T-cell (primary cell): ENCODE results near the gene RGS4. TPM values are rescaled to one million over a fixed set of nuclear protein-coding genes. Genes with fewer than 3 reads are reported as not detected.
"Not testable (repeated sequence)": the region's sequence is repeated elsewhere in the genome, so short reads cannot be mapped to it uniquely, and the experiment has no call there.

ENCODE experiments used
- ATAC-seq, 4 experiments: fragments of 200-7000 bp in 3 of 4; fragments of 150-1000 bp in 1 of 4; cut with Tn5 transposase; replicated peaks in 1 of 4; 1 replicate in 3 of 4; 2 replicates in 1 of 4; pipeline ENCODE4 v1.10.0; 2021; ENCODE audit warnings: moderate library complexity in 3 of 4, mild to moderate bottlenecking in 2 of 4, moderate number of reproducible peaks in 1 of 4
- CTCF ChIA-PET, 2 donors: fragments of 300-600 bp; sonication (Branson Sonifier 250); formaldehyde crosslinking; loops; one replicate each; lab custom pipeline; 2022; ENCODE audit warnings: antibody characterized with exemption in 2 of 2; lab: Charles Lee
- POLR2A ChIA-PET, 2 donors: fragments of 300-600 bp; sonication (Branson Sonifier 250); formaldehyde crosslinking; loops; one replicate each; lab custom pipeline; 2022; ENCODE audit warnings: antibody characterized with exemption in 2 of 2; lab: Charles Lee
- DNase-seq, 35 experiments: peaks; one replicate each; pipeline versions ENCODE4 v3.0.0 to v3.0.0-alpha.2; 2013 to 2023
- H3K27ac ChIP-seq: one replicate; pipeline ENCODE4 v1.5.1; 2013; ENCODE audit warnings: low read length
- H3K27me3 ChIP-seq, 2 experiments: replicated peaks in 1 of 2; 1 replicate in 1 of 2; 2 replicates in 1 of 2; pipeline versions ENCODE4 v1.6.1 to v1.7.0; 2013; ENCODE audit warnings: low read length in 1 of 2, mixed read lengths in 1 of 2; ENCODE audit not compliant: control insufficient read depth in 2 of 2, insufficient read depth in 2 of 2; ENCODE audit errors: extremely low read depth in 1 of 2
- H3K36me3 ChIP-seq, 2 donors: 1 replicate in 1 of 2; 2 replicates in 1 of 2; pipeline versions ENCODE4 v1.6.1 to v1.7.0; 2013; ENCODE audit warnings: low read length in 1 of 2; ENCODE audit not compliant: control insufficient read depth in 2 of 2, insufficient read depth in 1 of 2; ENCODE audit errors: extremely low read depth in 1 of 2
- H3K4me1 ChIP-seq, 2 experiments: 1 replicate in 1 of 2; 2 replicates in 1 of 2; pipeline versions ENCODE4 v1.6.1 to v1.7.0; 2013; ENCODE audit warnings: low read length in 2 of 2, mixed read lengths in 1 of 2; ENCODE audit not compliant: insufficient read depth in 2 of 2, control insufficient read depth in 1 of 2; ENCODE audit errors: extremely low read depth in 1 of 2
- H3K4me3 ChIP-seq, 2 donors: 1 replicate in 1 of 2; 2 replicates in 1 of 2; pipeline versions ENCODE4 v1.5.1 to v1.7.0; 2013; ENCODE audit warnings: mild to moderate bottlenecking in 2 of 2, low read length in 1 of 2, moderate library complexity in 1 of 2; ENCODE audit not compliant: control insufficient read depth in 1 of 2; ENCODE audit errors: extremely low read depth in 1 of 2
- H3K9me3 ChIP-seq: 2 replicates; pipeline ENCODE4 v1.7.0; 2013
- H3K27ac Mint-ChIP-seq, 2 donors: one replicate each; pipeline ENCODE4 v1.8.0; 2020 to 2021; ENCODE audit warnings: mild to moderate bottlenecking in 2 of 2, mixed read lengths in 2 of 2
- H3K27me3 Mint-ChIP-seq, 2 donors: one replicate each; pipeline ENCODE4 v1.8.0; 2021 to 2022; ENCODE audit warnings: mixed read lengths in 2 of 2
- H3K36me3 Mint-ChIP-seq: one replicate; pipeline ENCODE4 v1.8.0; 2021; ENCODE audit warnings: mixed read lengths
- H3K4me1 Mint-ChIP-seq, 3 donors: one replicate each; pipeline ENCODE4 v1.8.0; 2020 to 2022; ENCODE audit warnings: mixed read lengths in 3 of 3, mild to moderate bottlenecking in 1 of 3
- H3K4me3 Mint-ChIP-seq, 3 donors: one replicate each; pipeline ENCODE4 v1.8.0; 2020 to 2022; ENCODE audit warnings: mild to moderate bottlenecking in 3 of 3, mixed read lengths in 3 of 3, moderate library complexity in 3 of 3
- H3K9me3 Mint-ChIP-seq, 3 donors: one replicate each; pipeline ENCODE4 v1.8.0; 2020 to 2022; ENCODE audit warnings: mixed read lengths in 3 of 3
- WGBS: methylation state at CpG from one replicate; pipeline ENCODE4 v1.1.5; 2013; ENCODE audit warnings: missing lambda C conversion rate; ENCODE audit not compliant: insufficient coverage; 5-methylcytosine and 5-hydroxymethylcytosine counted together
- total RNA-seq, 35 experiments: library from RNA in 6 of 35; stranded (reverse) in 6 of 35; fragments of 120-200 nt in 1 of 35; gene quantifications; one replicate each; pipeline versions ENCODE4 v1.2.1 to v1.2.4 and lab custom pipeline; 2013 to 2026

Gene RGS4
- total RNA-seq, 5 donors from 2014 or later (not counting 1 experiment from before 2014, with no cell fraction given) = not detected

GRCh38 chr1:163089117-163089516 lies 20.0 kb downstream of the RGS4 start:
- H3K4me3 Mint-ChIP-seq, DNase-seq, H3K4me3 ChIP-seq, CTCF ChIA-PET, H3K36me3 Mint-ChIP-seq, H3K27me3 ChIP-seq, ATAC-seq, H3K27ac Mint-ChIP-seq, H3K4me1 Mint-ChIP-seq, H3K9me3 ChIP-seq, H3K36me3 ChIP-seq, H3K9me3 Mint-ChIP-seq, POLR2A ChIA-PET, H3K27ac ChIP-seq, H3K4me1 ChIP-seq: not testable (repeated sequence)
- WGBS = no CpG with 5 or more reads among the region's 4 CpGs
- H3K27me3 Mint-ChIP-seq = peaks cover 2 to 12% of the 10 kb centered on the region in 2 donors

DNA sequence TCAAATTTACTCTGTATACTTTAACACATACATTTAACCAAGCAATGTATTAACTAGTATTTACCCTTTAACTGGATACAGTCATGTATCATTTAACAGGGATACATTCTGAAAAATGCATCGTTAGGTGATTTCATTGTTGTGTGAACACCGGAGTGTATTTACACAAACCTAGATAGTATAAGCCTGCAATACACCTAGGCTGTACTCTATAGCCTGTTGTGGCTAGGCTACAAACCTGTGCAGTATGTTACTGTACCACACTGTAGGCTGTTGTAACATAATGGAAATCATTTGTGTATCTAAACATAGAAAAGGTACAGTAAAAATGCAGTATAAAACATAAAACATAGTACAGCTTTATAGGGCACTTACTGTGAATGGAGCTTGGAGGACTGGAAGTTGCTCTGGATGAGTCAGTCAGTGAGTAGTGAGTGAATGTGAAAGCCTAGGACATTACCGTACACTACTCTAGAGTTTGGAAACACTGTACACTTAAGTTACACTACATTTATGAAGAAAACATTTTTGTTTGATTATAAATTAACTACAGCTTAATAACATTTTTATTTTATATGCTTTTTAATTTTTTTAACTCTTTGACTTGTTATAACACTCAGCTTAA lies 21.3 kb downstream of the RGS4 start:
- H3K27me3 Mint-ChIP-seq = peaks cover 2 to 12% of the 10 kb centered on the region in 2 donors
- no peak overlapping the region for H3K4me3 Mint-ChIP-seq
- Histone ChIP-seq H3K4me1 (no peaks in the 10 kb centered on the region), H3K4me3 (no peak overlapping the region), H3K27me3 (peaks cover 0 to 8% of the 10 kb centered on the region in 2 experiments), H3K36me3 (no peaks in the 10 kb centered on the region), H3K27ac (no peak overlapping the region), H3K9me3 (no peaks in the 10 kb centered on the region)
- no CpG with 5 or more reads among the region's 3 CpGs for WGBS
- ChIA-PET CTCF (no interaction called here), POLR2A (no interaction called here)
- no peak for ATAC-seq
- no peak overlapping the region for H3K27ac Mint-ChIP-seq
- no peaks in the 10 kb centered on the region for H3K4me1 Mint-ChIP-seq
- no peaks in the 10 kb centered on the region for H3K9me3 Mint-ChIP-seq
- no peaks in the 10 kb centered on the region for H3K36me3 Mint-ChIP-seq
- DNase-seq = no peak

GRCh38 chr1:163093169-163093568 lies 24.0 kb downstream of the RGS4 start:
- ChIA-PET POLR2A (no interaction called here), CTCF (no interaction called here)
- no CpG with 5 or more reads among the region's 4 CpGs for WGBS
- Histone ChIP-seq H3K27ac (no peak overlapping the region), H3K27me3 (peaks cover 0 to 8% of the 10 kb centered on the region in 2 experiments), H3K4me3 (no peak overlapping the region), H3K4me1 (no peaks in the 10 kb centered on the region), H3K36me3 (no peaks in the 10 kb centered on the region), H3K9me3 (no peaks in the 10 kb centered on the region)
- Mint-ChIP-seq H3K9me3 (no peaks in the 10 kb centered on the region), H3K27me3 (peaks cover 2 to 12% of the 10 kb centered on the region in 2 donors), H3K4me3 (no peak overlapping the region), H3K36me3 (no peaks in the 10 kb centered on the region), H3K4me1 (no peaks in the 10 kb centered on the region), H3K27ac (no peak overlapping the region)
- no peak for ATAC-seq
- DNase-seq = no peak

GRCh38 chr1:163093579-163093978 lies 24.4 kb downstream of the RGS4 start:
- Histone ChIP-seq H3K4me3 (no peak overlapping the region), H3K27ac (no peak overlapping the region), H3K4me1 (no peaks in the 10 kb centered on the region), H3K27me3 (peaks cover 0 to 8% of the 10 kb centered on the region in 2 experiments), H3K36me3 (no peaks in the 10 kb centered on the region), H3K9me3 (no peaks in the 10 kb centered on the region)
- Mint-ChIP-seq H3K4me1 (no peaks in the 10 kb centered on the region), H3K36me3 (no peaks in the 10 kb centered on the region), H3K27me3 (peaks cover 2 to 12% of the 10 kb centered on the region in 2 donors), H3K27ac (no peak overlapping the region), H3K4me3 (no peak overlapping the region), H3K9me3 (no peaks in the 10 kb centered on the region)
- no peak for ATAC-seq
- ChIA-PET CTCF (no interaction called here), POLR2A (no interaction called here)
- DNase-seq = no peak
- 20% methylated on average over 1 of the region's 9 CpGs for WGBS

- CTCF ChIA-PET = interaction anchor here in 1 of 2 donors (0.8 kb wide), 1 partner anchor 23 kb away, joined by 3 read pairs; no protein-coding TSS in a partner anchor
- WGBS = 63% methylated on average over 1 of the region's 4 CpGs
- Histone ChIP-seq H3K36me3 (no peaks in the 10 kb centered on the region), H3K4me1 (no peaks in the 10 kb centered on the region), H3K4me3 (no peak overlapping the region), H3K27me3 (peaks cover 0 to 8% of the 10 kb centered on the region in 2 experiments), H3K27ac (no peak overlapping the region), H3K9me3 (no peaks in the 10 kb centered on the region)
- Mint-ChIP-seq H3K27me3 (peaks cover 2 to 13% of the 10 kb centered on the region in 2 donors), H3K36me3 (no peaks in the 10 kb centered on the region), H3K4me3 (no peak overlapping the region), H3K27ac (no peak overlapping the region), H3K4me1 (no peaks in the 10 kb centered on the region), H3K9me3 (no peaks in the 10 kb centered on the region)
- no peak for ATAC-seq
- POLR2A ChIA-PET = no interaction called here
- DNase-seq = no peak
These were observed 25.0 kb downstream of the RGS4 start for GRCh38 chr1:163094182-163094581.

DNA sequence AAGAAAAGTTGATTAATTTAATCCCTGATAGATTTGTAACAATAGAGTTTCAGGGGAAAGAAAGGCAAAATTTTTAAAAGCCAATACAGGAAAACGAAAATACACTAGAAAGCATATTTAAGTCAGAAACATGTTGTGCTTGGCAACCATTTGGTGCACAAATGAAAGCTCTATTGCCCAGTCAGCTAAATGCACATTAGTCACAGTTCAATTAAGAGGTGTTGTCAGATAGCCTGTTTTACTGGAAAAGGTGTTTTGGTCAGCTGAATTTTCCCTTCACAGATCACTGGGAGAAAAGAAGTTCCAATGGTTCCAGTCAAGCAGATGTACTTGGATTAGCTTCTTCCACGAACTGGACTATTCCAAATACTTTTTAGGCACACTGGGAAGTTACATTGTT lies 25.4 kb downstream of the RGS4 start:
- ChIA-PET CTCF (interaction anchor here in 1 of 2 donors (0.8 kb wide), 1 partner anchor 23 kb away, joined by 3 read pairs; no protein-coding TSS in a partner anchor), POLR2A (no interaction called here)
- H3K9me3 Mint-ChIP-seq = no peaks in the 10 kb centered on the region
- no peak overlapping the region for H3K27ac ChIP-seq
- H3K4me1 Mint-ChIP-seq = no peaks in the 10 kb centered on the region
- H3K27ac Mint-ChIP-seq = no peak overlapping the region
- peaks cover 0 to 8% of the 10 kb centered on the region in 2 experiments for H3K27me3 ChIP-seq
- H3K27me3 Mint-ChIP-seq = peaks cover 3 to 12% of the 10 kb centered on the region in 2 donors
- no peak overlapping the region for H3K4me3 ChIP-seq
- ATAC-seq (no peak), DNase-seq (no peak)
- 33% methylated on average over 1 of the region's 2 CpGs for WGBS
- no peak overlapping the region for H3K4me3 Mint-ChIP-seq
- no peaks in the 10 kb centered on the region for H3K36me3 ChIP-seq
- H3K9me3 ChIP-seq = no peaks in the 10 kb centered on the region
- no peaks in the 10 kb centered on the region for H3K36me3 Mint-ChIP-seq
- no peaks in the 10 kb centered on the region for H3K4me1 ChIP-seq
